Measurements from ENCODE around the gene COL7A1. TPM values are rescaled to one million over a fixed set of nuclear protein-coding genes. Genes with fewer than 3 reads are reported as not detected.

COL7A1 gene
- total RNA-seq, 1 experiment from 2014 or later = 91.2 TPM

GRCh38 chr3:48562367-48563095, 32.6 kb downstream of the COL7A1 start:
- Histone ChIP-seq H3K4me1 (replicated peaks; ENCODE audit: insufficient read depth) (peaks cover 22% of the 10 kb centered on the region), H3K4me3 (no peak overlapping the region), H2AFZ (no peak overlapping the region), H3K9me2 (ENCODE audit: insufficient read depth) (no peaks in the 10 kb centered on the region), H3K79me2 (ENCODE audit: low read depth) (no peaks in the 10 kb centered on the region), H3K27ac (no peak overlapping the region), H3K36me3 (ENCODE audit: low read depth) (no peaks in the 10 kb centered on the region), H3K27me3 (ENCODE audit: insufficient read depth, low read depth) (no peaks in the 10 kb centered on the region), H3K9me3 (ENCODE audit: insufficient read depth, low read depth) (no peaks in the 10 kb centered on the region), H3F3A (ENCODE audit: insufficient read depth, low read depth) (peaks cover 14% of the 10 kb centered on the region; the same call in 1 of the 2 replicates), H3K4me2 (no peak overlapping the region), H4K20me1 (ENCODE audit: insufficient read depth) (no peaks in the 10 kb centered on the region)
- ChIA-PET POLR2A (ENCODE audit: unreplicated experiment) (no interaction called here), CTCF (no interaction called here)
- no peak for TF ChIP-seq EZH2 (IDR thresholded peaks at IDR 0.05; ENCODE audit: low read depth)
- TF ChIP-seq, protein P1, sequence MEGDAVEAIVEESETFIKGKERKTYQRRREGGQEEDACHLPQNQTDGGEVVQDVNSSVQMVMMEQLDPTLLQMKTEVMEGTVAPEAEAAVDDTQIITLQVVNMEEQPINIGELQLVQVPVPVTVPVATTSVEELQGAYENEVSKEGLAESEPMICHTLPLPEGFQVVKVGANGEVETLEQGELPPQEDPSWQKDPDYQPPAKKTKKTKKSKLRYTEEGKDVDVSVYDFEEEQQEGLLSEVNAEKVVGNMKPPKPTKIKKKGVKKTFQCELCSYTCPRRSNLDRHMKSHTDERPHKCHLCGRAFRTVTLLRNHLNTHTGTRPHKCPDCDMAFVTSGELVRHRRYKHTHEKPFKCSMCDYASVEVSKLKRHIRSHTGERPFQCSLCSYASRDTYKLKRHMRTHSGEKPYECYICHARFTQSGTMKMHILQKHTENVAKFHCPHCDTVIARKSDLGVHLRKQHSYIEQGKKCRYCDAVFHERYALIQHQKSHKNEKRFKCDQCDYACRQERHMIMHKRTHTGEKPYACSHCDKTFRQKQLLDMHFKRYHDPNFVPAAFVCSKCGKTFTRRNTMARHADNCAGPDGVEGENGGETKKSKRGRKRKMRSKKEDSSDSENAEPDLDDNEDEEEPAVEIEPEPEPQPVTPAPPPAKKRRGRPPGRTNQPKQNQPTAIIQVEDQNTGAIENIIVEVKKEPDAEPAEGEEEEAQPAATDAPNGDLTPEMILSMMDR (conservative IDR thresholded peaks at IDR 0.05) = no peak
- no peak for DNase-seq
- intact Hi-C loops (cut with micrococcal nuclease; ENCODE audit: unreplicated experiment) = no loop called here
- BruUV-seq (replicated peaks) = no TSS peak

GRCh38 chr3:48561045-48561736, 33.9 kb downstream of the COL7A1 start:
- H3F3A ChIP-seq (ENCODE audit: insufficient read depth, low read depth) = peaks cover 20% of the 10 kb centered on the region; the same call in 1 of the 2 replicates
- intact Hi-C loops (cut with micrococcal nuclease; ENCODE audit: unreplicated experiment) = no loop called here
- no peaks in the 10 kb centered on the region for H3K79me2 ChIP-seq (ENCODE audit: low read depth)
- no peak overlapping the region for H2AFZ ChIP-seq
- no peak overlapping the region for H3K27ac ChIP-seq
- BruUV-seq (replicated peaks) = no TSS peak
- no peaks in the 10 kb centered on the region for H3K9me2 ChIP-seq (ENCODE audit: insufficient read depth)
- no peak overlapping the region for H3K4me2 ChIP-seq
- H3K36me3 ChIP-seq (ENCODE audit: low read depth) = no peaks in the 10 kb centered on the region
- H3K9me3 ChIP-seq (ENCODE audit: insufficient read depth, low read depth) = no peaks in the 10 kb centered on the region
- H3K27me3 ChIP-seq (ENCODE audit: insufficient read depth, low read depth) = no peaks in the 10 kb centered on the region
- ChIA-PET POLR2A (ENCODE audit: unreplicated experiment) (no interaction called here), CTCF (interaction anchor here (0.6 kb wide), 2 partner anchors 276 to 763 kb away, joined by 4 to 5 read pairs; no protein-coding TSS in a partner anchor)
- H4K20me1 ChIP-seq (ENCODE audit: insufficient read depth) = no peaks in the 10 kb centered on the region
- peak in 1 of 2 experiments; percentile 25 for DNase-seq
- no peak overlapping the region for H3K4me3 ChIP-seq
- peaks cover 27% of the 10 kb centered on the region for H3K4me1 ChIP-seq (replicated peaks; ENCODE audit: insufficient read depth)
- TF ChIP-seq, protein P1 (conservative IDR thresholded peaks at IDR 0.05) = no peak
- TF ChIP-seq EZH2 (IDR thresholded peaks at IDR 0.05; ENCODE audit: low read depth) = no peak

GRCh38 chr3:48560648-48561018, 34.5 kb downstream of the COL7A1 start:
- Histone ChIP-seq H3K36me3 (ENCODE audit: low read depth) (no peaks in the 10 kb centered on the region), H3K79me2 (ENCODE audit: low read depth) (no peaks in the 10 kb centered on the region), H3K9me2 (ENCODE audit: insufficient read depth) (no peaks in the 10 kb centered on the region), H3K4me1 (replicated peaks; ENCODE audit: insufficient read depth) (peaks cover 27% of the 10 kb centered on the region), H3K9me3 (ENCODE audit: insufficient read depth, low read depth) (no peaks in the 10 kb centered on the region), H3K27ac (no peak overlapping the region), H3K4me3 (no peak overlapping the region), H3K27me3 (ENCODE audit: insufficient read depth, low read depth) (no peaks in the 10 kb centered on the region), H3F3A (ENCODE audit: insufficient read depth, low read depth) (peaks cover 20% of the 10 kb centered on the region; the same call in 1 of the 2 replicates), H4K20me1 (ENCODE audit: insufficient read depth) (no peaks in the 10 kb centered on the region), H2AFZ (no peak overlapping the region), H3K4me2 (no peak overlapping the region)
- TF ChIP-seq EZH2 (IDR thresholded peaks at IDR 0.05; ENCODE audit: low read depth) = no peak
- TF ChIP-seq, protein P1 (conservative IDR thresholded peaks at IDR 0.05) = no peak
- ChIA-PET CTCF (interaction anchor here (0.6 kb wide), 2 partner anchors 275 to 763 kb away, joined by 4 to 5 read pairs; no protein-coding TSS in a partner anchor), POLR2A (ENCODE audit: unreplicated experiment) (no interaction called here)
- no TSS peak for BruUV-seq (replicated peaks)
- DNase-seq = no peak
- intact Hi-C loops (cut with micrococcal nuclease; ENCODE audit: unreplicated experiment) = no loop called here
